Mucosa of stomach (tissue), 1 donor: Measurements from ENCODE around the gene CLCN1.

Source experiments
- H3K27me3 ChIP-seq: one replicate; pipeline ENCODE4 v1.7.0; 2013; ENCODE audit warnings: mild to moderate bottlenecking, low read length; ENCODE audit not compliant: control insufficient read depth, insufficient read depth
- H3K36me3 ChIP-seq: one replicate; pipeline ENCODE4 v1.7.0; 2013; ENCODE audit warnings: low read length; ENCODE audit not compliant: control insufficient read depth, insufficient read depth
- H3K4me1 ChIP-seq: one replicate; pipeline ENCODE4 v1.7.0; 2013; ENCODE audit warnings: mild to moderate bottlenecking, low read length; ENCODE audit not compliant: control insufficient read depth, insufficient read depth
- H3K4me3 ChIP-seq: one replicate; pipeline ENCODE4 v1.7.0; 2013; ENCODE audit warnings: low read length
- H3K9ac ChIP-seq: one replicate; pipeline ENCODE4 v1.7.0; 2013; ENCODE audit warnings: mild to moderate bottlenecking, low read length, moderate library complexity
- H3K9me3 ChIP-seq: one replicate; pipeline ENCODE4 v1.7.0; 2013; ENCODE audit warnings: mild to moderate bottlenecking, low read length, moderate library complexity; ENCODE audit not compliant: control insufficient read depth
- donor health status: Pancreatic carcinoma.

The CLCN1 gene

GRCh38 chr7:143299840-143300239 is 16.1 kb upstream of the CLCN1 start:
- Histone ChIP-seq H3K9me3 (no peaks in the 10 kb centered on the region), H3K9ac (no peak overlapping the region), H3K36me3 (no peaks in the 10 kb centered on the region), H3K4me1 (peaks cover 26% of the 10 kb centered on the region), H3K27me3 (no peaks in the 10 kb centered on the region), H3K4me3 (no peak overlapping the region)

- no peaks in the 10 kb centered on the region for H3K27me3 ChIP-seq
- H3K4me3 ChIP-seq: no peak overlapping the region
- H3K9me3 ChIP-seq: no peaks in the 10 kb centered on the region
- H3K36me3 ChIP-seq: peaks cover 3% of the 10 kb centered on the region
- H3K9ac ChIP-seq: no peak overlapping the region
- H3K4me1 ChIP-seq: peaks cover 25% of the 10 kb centered on the region
These were observed 14.7 kb upstream of the CLCN1 start for GRCh38 chr7:143300959-143301935.

- H3K9ac ChIP-seq: no peak overlapping the region
- H3K27me3 ChIP-seq: no peaks in the 10 kb centered on the region
- H3K4me3 ChIP-seq: no peak overlapping the region
- H3K4me1 ChIP-seq: peaks cover 25% of the 10 kb centered on the region
- H3K36me3 ChIP-seq: peaks cover 3% of the 10 kb centered on the region
- no peaks in the 10 kb centered on the region for H3K9me3 ChIP-seq
These were observed 12.2 kb upstream of the CLCN1 start for GRCh38 chr7:143303733-143304132.

GRCh38 chr7:143304938-143305337 is 11.0 kb upstream of the CLCN1 start:
- Histone ChIP-seq H3K9me3 (no peaks in the 10 kb centered on the region), H3K4me1 (peaks cover 25% of the 10 kb centered on the region), H3K27me3 (no peaks in the 10 kb centered on the region), H3K9ac (no peak overlapping the region), H3K4me3 (no peak overlapping the region), H3K36me3 (peaks cover 3% of the 10 kb centered on the region)

GRCh38 chr7:143305423-143306070 is 10.4 kb upstream of the CLCN1 start:
- Histone ChIP-seq H3K9me3 (no peaks in the 10 kb centered on the region), H3K36me3 (peaks cover 3% of the 10 kb centered on the region), H3K4me1 (peaks cover 19% of the 10 kb centered on the region), H3K9ac (no peak overlapping the region), H3K4me3 (no peak overlapping the region), H3K27me3 (no peaks in the 10 kb centered on the region)

- Histone ChIP-seq H3K4me3 (no peak overlapping the region), H3K9ac (no peak overlapping the region), H3K27me3 (no peaks in the 10 kb centered on the region), H3K9me3 (no peaks in the 10 kb centered on the region), H3K4me1 (peaks cover 5% of the 10 kb centered on the region), H3K36me3 (peaks cover 3% of the 10 kb centered on the region)
These were observed 7.3 kb upstream of the CLCN1 start for GRCh38 chr7:143308632-143309031.

- no peaks in the 10 kb centered on the region for H3K9me3 ChIP-seq
- H3K27me3 ChIP-seq: no peaks in the 10 kb centered on the region
- no peaks in the 10 kb centered on the region for H3K36me3 ChIP-seq
- no peak overlapping the region for H3K9ac ChIP-seq
- H3K4me1 ChIP-seq: no peaks in the 10 kb centered on the region
- no peak overlapping the region for H3K4me3 ChIP-seq
These were observed 1.8 kb upstream of the CLCN1 start for GRCh38 chr7:143314127-143314526.

- Histone ChIP-seq H3K9ac (no peak overlapping the region), H3K27me3 (no peaks in the 10 kb centered on the region), H3K9me3 (no peaks in the 10 kb centered on the region), H3K4me3 (no peak overlapping the region), H3K4me1 (peaks cover 10% of the 10 kb centered on the region), H3K36me3 (no peaks in the 10 kb centered on the region)
These were observed 581 bp downstream of the CLCN1 start for GRCh38 chr7:143316492-143316891.

- Histone ChIP-seq H3K4me1 (peaks cover 23% of the 10 kb centered on the region), H3K9ac (no peak overlapping the region), H3K4me3 (no peak overlapping the region), H3K36me3 (no peaks in the 10 kb centered on the region), H3K9me3 (no peaks in the 10 kb centered on the region), H3K27me3 (no peaks in the 10 kb centered on the region)
These were observed 2.8 kb downstream of the CLCN1 start for GRCh38 chr7:143318661-143319060.

- H3K36me3 ChIP-seq: no peaks in the 10 kb centered on the region
- H3K4me1 ChIP-seq: peaks cover 42% of the 10 kb centered on the region
- no peak overlapping the region for H3K9ac ChIP-seq
- no peaks in the 10 kb centered on the region for H3K9me3 ChIP-seq
- H3K27me3 ChIP-seq: no peaks in the 10 kb centered on the region
- no peak overlapping the region for H3K4me3 ChIP-seq
These were observed 4.7 kb downstream of the CLCN1 start for GRCh38 chr7:143320620-143321019.

GRCh38 chr7:143321242-143321641 is 5.3 kb downstream of the CLCN1 start:
- Histone ChIP-seq H3K27me3 (no peaks in the 10 kb centered on the region), H3K9me3 (no peaks in the 10 kb centered on the region), H3K4me1 (peaks cover 42% of the 10 kb centered on the region), H3K4me3 (no peak overlapping the region), H3K36me3 (no peaks in the 10 kb centered on the region), H3K9ac (no peak overlapping the region)

GRCh38 chr7:143321734-143322133 is 5.8 kb downstream of the CLCN1 start:
- Histone ChIP-seq H3K9ac (no peak overlapping the region), H3K27me3 (no peaks in the 10 kb centered on the region), H3K36me3 (no peaks in the 10 kb centered on the region), H3K4me1 (peaks cover 42% of the 10 kb centered on the region), H3K4me3 (no peak overlapping the region), H3K9me3 (no peaks in the 10 kb centered on the region)
